Trophoblast cell (in vitro differentiated cells and primary cell): Measurements from ENCODE around the gene FOSL2.
A peak's percentile ranks its signal among the peaks of the same experiment; 100 is the strongest.

Experiments used
- DNase-seq, 2 donors: peaks; one replicate each; pipeline ENCODE4 v3.0.0-alpha.2; 2016
- H2AFZ ChIP-seq: 2 replicates; pipeline ENCODE4 v1.6.1; 2013; ENCODE audit warnings: low read length, moderate library complexity, mild to moderate bottlenecking; ENCODE audit not compliant: insufficient read depth, poor library complexity
- H2AK5ac ChIP-seq: 2 replicates; pipeline ENCODE4 v1.6.1; 2013; ENCODE audit warnings: mild to moderate bottlenecking, low read length
- H2BK120ac ChIP-seq: 2 replicates; pipeline ENCODE4 v1.6.1; 2013; ENCODE audit warnings: low read length, mild to moderate bottlenecking, moderate library complexity; ENCODE audit not compliant: insufficient read depth, poor library complexity
- H2BK12ac ChIP-seq: 2 replicates; pipeline ENCODE4 v1.6.1; 2013; ENCODE audit warnings: mild to moderate bottlenecking, low read length, moderate library complexity
- H2BK5ac ChIP-seq: 2 replicates; pipeline ENCODE4 v1.6.1; 2013; ENCODE audit warnings: low read length, low read depth, moderate library complexity, mild to moderate bottlenecking; ENCODE audit not compliant: poor library complexity
- H3K14ac ChIP-seq: 2 replicates; pipeline ENCODE4 v1.6.1; 2013; ENCODE audit warnings: mild to moderate bottlenecking, low read length
- H3K18ac ChIP-seq: 2 replicates; pipeline ENCODE4 v1.6.1; 2013; ENCODE audit warnings: mild to moderate bottlenecking, low read length
- H3K23ac ChIP-seq: 2 replicates; pipeline ENCODE4 v1.6.1; 2013; ENCODE audit warnings: low read length
- H3K27ac ChIP-seq: 2 replicates; pipeline ENCODE4 v1.5.1; 2013; ENCODE audit warnings: low read depth, mild to moderate bottlenecking, inconsistent platforms, low read length, moderate library complexity
- H3K27me3 ChIP-seq: 2 replicates; pipeline ENCODE4 v1.6.1; 2013; ENCODE audit warnings: inconsistent platforms, mild to moderate bottlenecking, low read length, moderate library complexity; ENCODE audit not compliant: insufficient read depth
- H3K36me3 ChIP-seq, 2 experiments: 1 replicate in 1 of 2; 2 replicates in 1 of 2; pipeline ENCODE4 v1.6.1; 2013; ENCODE audit warnings: low read length in 2 of 2, mild to moderate bottlenecking in 2 of 2, moderate library complexity in 1 of 2; ENCODE audit not compliant: insufficient read depth in 2 of 2, control insufficient read depth in 1 of 2
- H3K4ac ChIP-seq: 2 replicates; pipeline ENCODE4 v1.6.1; 2013; ENCODE audit warnings: low read depth, mild to moderate bottlenecking, low read length, moderate library complexity
- H3K4me1 ChIP-seq, 2 experiments: 1 replicate in 1 of 2; 2 replicates in 1 of 2; pipeline ENCODE4 v1.6.1; 2013; ENCODE audit warnings: low read length in 2 of 2, mild to moderate bottlenecking in 2 of 2, moderate library complexity in 1 of 2; ENCODE audit not compliant: insufficient read depth in 2 of 2, control insufficient read depth in 1 of 2
- H3K4me2 ChIP-seq: 2 replicates; pipeline ENCODE4 v1.6.1; 2013; ENCODE audit warnings: inconsistent platforms, mild to moderate bottlenecking, low read length, moderate library complexity
- H3K4me3 ChIP-seq: 2 replicates; pipeline ENCODE4 v1.5.1; 2013; ENCODE audit warnings: mild to moderate bottlenecking, low read depth, low read length, inconsistent platforms
- H3K79me1 ChIP-seq: one replicate; pipeline ENCODE4 v1.6.1; 2013; ENCODE audit warnings: low read length
- H3K79me2 ChIP-seq: 2 replicates; pipeline ENCODE4 v1.6.1; 2013; ENCODE audit warnings: low read length, mild to moderate bottlenecking; ENCODE audit not compliant: control insufficient read depth, insufficient read depth, poor library complexity
- H3K9ac ChIP-seq: 2 replicates; pipeline ENCODE4 v1.6.1; 2013; ENCODE audit warnings: mild to moderate bottlenecking, low read length
- H3K9me3 ChIP-seq: 2 replicates; pipeline ENCODE4 v1.6.1; 2013; ENCODE audit warnings: low read depth, mild to moderate bottlenecking, control low read depth, inconsistent platforms, low read length; ENCODE audit not compliant: insufficient read depth
- H4K12ac ChIP-seq: 2 replicates; pipeline ENCODE4 v1.6.1; 2013; ENCODE audit warnings: low read depth, mild to moderate bottlenecking, low read length, moderate library complexity
- H4K8ac ChIP-seq: 2 replicates; pipeline ENCODE4 v1.6.1; 2013; ENCODE audit warnings: low read depth, mild to moderate bottlenecking, low read length, moderate library complexity
- H4K91ac ChIP-seq: one replicate; pipeline ENCODE4 v1.6.1; 2013; ENCODE audit warnings: low read depth, mild to moderate bottlenecking, low read length, moderate library complexity
- WGBS: extraction: QIAGEN DNeasy Blood & Tissue Kit; methylation state at CpG from one replicate; pipeline ENCODE4 v1.1.7; 2013; ENCODE audit warnings: missing lambda C conversion rate; ENCODE audit not compliant: insufficient read length, insufficient coverage; ENCODE audit errors: extremely low coverage; 5-methylcytosine and 5-hydroxymethylcytosine counted together

Gene FOSL2

DNA sequence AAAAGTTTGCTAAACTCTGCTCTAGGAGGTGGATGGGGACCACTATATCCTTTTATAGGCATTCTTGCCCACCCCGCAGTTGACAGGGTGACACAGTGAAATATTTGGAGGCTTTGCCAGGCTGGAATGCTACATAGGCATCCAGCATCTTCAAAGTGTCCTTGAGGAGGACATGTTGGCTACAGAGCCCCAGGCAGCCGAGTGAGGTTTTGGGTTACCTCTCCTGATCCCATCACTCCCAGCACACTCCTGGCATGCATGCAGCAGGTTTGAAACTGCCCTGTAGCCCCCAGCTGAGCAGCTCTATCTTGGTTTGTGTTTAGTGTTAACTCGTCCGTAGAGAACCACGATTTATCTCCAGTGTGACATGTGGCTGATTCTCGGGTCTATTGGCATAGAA, 7.3 kb downstream of the FOSL2 start:
- no peak overlapping the region for H3K9ac ChIP-seq
- H2BK5ac ChIP-seq: no peak overlapping the region
- H3K4ac ChIP-seq: no peak overlapping the region
- no peak overlapping the region for H2AFZ ChIP-seq
- H2AK5ac ChIP-seq: no peak overlapping the region
- no peak overlapping the region for H2BK120ac ChIP-seq
- H3K14ac ChIP-seq: no peak overlapping the region
- H3K79me1 ChIP-seq: peaks cover 11% of the 10 kb centered on the region
- no peak overlapping the region for H3K18ac ChIP-seq
- peaks cover 28 to 46% of the 10 kb centered on the region in 2 experiments for H3K36me3 ChIP-seq
- no peaks in the 10 kb centered on the region for H3K27me3 ChIP-seq
- no peak overlapping the region for H3K23ac ChIP-seq
- H4K12ac ChIP-seq: no peak overlapping the region
- no CpG with 5 or more reads among the region's 6 CpGs for WGBS
- H4K91ac ChIP-seq: no peak overlapping the region
- peaks cover 33% of the 10 kb centered on the region for H3K79me2 ChIP-seq
- H3K9me3 ChIP-seq: no peaks in the 10 kb centered on the region
- no peak overlapping the region for H3K4me2 ChIP-seq
- DNase-seq: no peak
- H4K8ac ChIP-seq: no peak overlapping the region
- peak overlapping the region; percentile 4 for H3K27ac ChIP-seq
- H3K4me1 ChIP-seq: peaks cover 6 to 21% of the 10 kb centered on the region in 2 experiments
- no peak overlapping the region for H2BK12ac ChIP-seq
- no peak overlapping the region for H3K4me3 ChIP-seq

- Histone ChIP-seq H2AFZ (no peak overlapping the region), H3K27me3 (no peaks in the 10 kb centered on the region), H3K36me3 (peaks cover 31 to 50% of the 10 kb centered on the region in 2 experiments), H2BK12ac (no peak overlapping the region), H3K23ac (no peak overlapping the region), H3K14ac (no peak overlapping the region), H2AK5ac (no peak overlapping the region), H4K8ac (no peak overlapping the region), H2BK120ac (no peak overlapping the region), H3K4ac (peak overlapping the region; percentile 19), H3K4me2 (no peak overlapping the region), H3K79me2 (peaks cover 29% of the 10 kb centered on the region), H3K4me1 (peaks cover 6 to 21% of the 10 kb centered on the region in 2 experiments), H3K27ac (no peak overlapping the region), H4K12ac (no peak overlapping the region), H3K4me3 (no peak overlapping the region), H3K9me3 (no peaks in the 10 kb centered on the region), H2BK5ac (no peak overlapping the region), H3K79me1 (peaks cover 9% of the 10 kb centered on the region), H4K91ac (no peak overlapping the region), H3K18ac (no peak overlapping the region), H3K9ac (no peak overlapping the region)
- no peak for DNase-seq
- WGBS: no CpG with 5 or more reads among the region's 8 CpGs
These were observed 7.8 kb downstream of the FOSL2 start for GRCh38 chr2:28400419-28400818.

- H3K27me3 ChIP-seq: no peaks in the 10 kb centered on the region
- H3K18ac ChIP-seq: no peak overlapping the region
- H3K79me1 ChIP-seq: peaks cover 4% of the 10 kb centered on the region
- no peak overlapping the region for H2AK5ac ChIP-seq
- peaks cover 3 to 18% of the 10 kb centered on the region in 2 experiments for H3K4me1 ChIP-seq
- no peak overlapping the region for H2AFZ ChIP-seq
- no peak overlapping the region for H4K8ac ChIP-seq
- no peak overlapping the region for H3K14ac ChIP-seq
- no peak overlapping the region for H4K12ac ChIP-seq
- no peaks in the 10 kb centered on the region for H3K9me3 ChIP-seq
- no peak for DNase-seq
- no peak overlapping the region for H4K91ac ChIP-seq
- H3K9ac ChIP-seq: no peak overlapping the region
- no peak overlapping the region for H2BK12ac ChIP-seq
- H3K4me3 ChIP-seq: no peak overlapping the region
- no peak overlapping the region for H2BK120ac ChIP-seq
- H3K36me3 ChIP-seq: peaks cover 36 to 55% of the 10 kb centered on the region in 2 experiments
- H3K23ac ChIP-seq: no peak overlapping the region
- H2BK5ac ChIP-seq: no peak overlapping the region
- no CpG with 5 or more reads among the region's 1 CpG for WGBS
- no peak overlapping the region for H3K27ac ChIP-seq
- peaks cover 26% of the 10 kb centered on the region for H3K79me2 ChIP-seq
- H3K4ac ChIP-seq: peak overlapping the region; percentile 67
- H3K4me2 ChIP-seq: no peak overlapping the region
These were observed 8.3 kb downstream of the FOSL2 start for GRCh38 chr2:28400921-28401320.

DNA sequence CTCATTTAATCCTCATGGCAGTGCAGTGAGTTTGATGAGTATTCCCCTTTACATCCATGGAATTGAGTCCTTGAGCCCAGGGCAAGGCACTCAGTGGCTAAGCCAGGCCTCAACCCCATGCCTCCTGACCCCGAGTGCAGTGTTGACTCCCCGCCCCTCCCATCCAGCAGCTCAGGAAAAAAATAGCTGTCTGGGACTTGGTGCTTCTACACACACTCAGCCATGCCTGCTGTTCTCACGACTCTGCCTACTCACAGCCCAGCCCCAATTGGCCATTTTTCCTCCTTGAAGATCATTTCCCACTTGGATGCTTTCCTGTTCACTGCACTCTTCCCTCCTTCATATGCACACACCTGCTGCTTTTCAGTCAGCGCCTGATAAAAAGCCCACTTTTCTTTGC, 8.8 kb downstream of the FOSL2 start:
- Histone ChIP-seq H3K79me2 (peaks cover 24% of the 10 kb centered on the region), H3K18ac (peak overlapping the region; percentile 11), H4K12ac (no peak overlapping the region), H3K79me1 (peaks cover 4% of the 10 kb centered on the region), H3K27ac (no peak overlapping the region), H3K4me3 (no peak overlapping the region), H2BK12ac (no peak overlapping the region), H3K4me1 (peaks cover 3 to 16% of the 10 kb centered on the region in 2 experiments), H3K9ac (no peak overlapping the region), H3K36me3 (peaks cover 41 to 60% of the 10 kb centered on the region in 2 experiments), H3K4ac (peak overlapping the region; percentile 22), H4K8ac (no peak overlapping the region), H4K91ac (no peak overlapping the region), H2BK5ac (no peak overlapping the region), H2BK120ac (no peak overlapping the region), H3K4me2 (no peak overlapping the region), H3K14ac (no peak overlapping the region), H3K27me3 (no peaks in the 10 kb centered on the region), H2AFZ (no peak overlapping the region), H2AK5ac (no peak overlapping the region), H3K9me3 (no peaks in the 10 kb centered on the region), H3K23ac (no peak overlapping the region)
- whole genome bisulfite sequencing: no CpG with 5 or more reads among the region's 4 CpGs
- DNase-seq: no peak
